ENCODE data around the gene ZNF74. TPM values are rescaled to one million over a fixed set of nuclear protein-coding genes. Genes with fewer than 3 reads are reported as not detected.
A peak's percentile ranks its signal among the peaks of the same experiment; 100 is the strongest.

The ZNF74 gene
- total RNA-seq, 1 donor from 2014 or later = 5.2 TPM

GRCh38 chr22:20430720-20431510 is 37.0 kb downstream of the ZNF74 start:
- DNase-seq (ENCODE audit: low spot score) = peak; percentile 85

GRCh38 chr22:20431511-20432192 is 37.7 kb downstream of the ZNF74 start:
- peak; percentile 53 for DNase-seq (ENCODE audit: low spot score)

GRCh38 chr22:20432244-20432686 is 38.3 kb downstream of the ZNF74 start:
- DNase-seq (ENCODE audit: low spot score) = peak; percentile 59

- no peak for DNase-seq (ENCODE audit: low spot score)
Measured at GRCh38 chr22:20433191-20433590, 39.2 kb downstream of the ZNF74 start.

- DNase-seq (ENCODE audit: low spot score) = no peak
Measured at GRCh38 chr22:20433686-20434241, 39.8 kb downstream of the ZNF74 start.

- DNase-seq (ENCODE audit: low spot score) = no peak
Measured at GRCh38 chr22:20434264-20434751, 40.4 kb downstream of the ZNF74 start.

GRCh38 chr22:20434773-20435172 is 40.8 kb downstream of the ZNF74 start:
- no peak for DNase-seq (ENCODE audit: low spot score)

GRCh38 chr22:20435436-20436306 is 41.7 kb downstream of the ZNF74 start:
- no peak for DNase-seq (ENCODE audit: low spot score)

- DNase-seq (ENCODE audit: low spot score) = no peak
Measured at GRCh38 chr22:20436307-20436767, 42.4 kb downstream of the ZNF74 start.

- peak; percentile 84 for DNase-seq (ENCODE audit: low spot score)
Measured at GRCh38 chr22:20436768-20437612, 43.0 kb downstream of the ZNF74 start.

- DNase-seq (ENCODE audit: low spot score) = peak; percentile 90
Measured at GRCh38 chr22:20437613-20438426, 43.9 kb downstream of the ZNF74 start, which contains the start of gene SCARF2. TSS of gene SCARF2 (minus strand) at chr22:20437825. CDS start at chr22:20437754, 71 bp downstream.

GRCh38 chr22:20438427-20438677 is 44.4 kb downstream of the ZNF74 start:
- no peak for DNase-seq (ENCODE audit: low spot score)

GRCh38 chr22:20438678-20439492 is 44.9 kb downstream of the ZNF74 start:
- DNase-seq (ENCODE audit: low spot score) = peak; percentile 85

- peak; percentile 64 for DNase-seq (ENCODE audit: low spot score)
Measured at GRCh38 chr22:20439556-20439927, 45.6 kb downstream of the ZNF74 start.

GRCh38 chr22:20439928-20440575 is 46.1 kb downstream of the ZNF74 start:
- DNase-seq (ENCODE audit: low spot score) = peak; percentile 72

- DNase-seq (ENCODE audit: low spot score) = no peak
Measured at GRCh38 chr22:20440637-20441591, 47.0 kb downstream of the ZNF74 start.
